ENCODE data around the gene KBTBD12.
"Not testable (repeated sequence)": the region's sequence is repeated elsewhere in the genome, so short reads cannot be mapped to it uniquely, and the experiment has no call there.

KBTBD12 gene

GRCh38 chr3:127899200-127899599, 15.8 kb upstream of the KBTBD12 start:
- Histone ChIP-seq H3K36me3 (replicated peaks) (no peaks in the 10 kb centered on the region), H3K4me3 (ENCODE audit: low read depth, low read length) (no peak overlapping the region), H3K27me3 (replicated peaks) (no peaks in the 10 kb centered on the region), H3K27ac (no peak overlapping the region)
- TF ChIP-seq, protein P1, sequence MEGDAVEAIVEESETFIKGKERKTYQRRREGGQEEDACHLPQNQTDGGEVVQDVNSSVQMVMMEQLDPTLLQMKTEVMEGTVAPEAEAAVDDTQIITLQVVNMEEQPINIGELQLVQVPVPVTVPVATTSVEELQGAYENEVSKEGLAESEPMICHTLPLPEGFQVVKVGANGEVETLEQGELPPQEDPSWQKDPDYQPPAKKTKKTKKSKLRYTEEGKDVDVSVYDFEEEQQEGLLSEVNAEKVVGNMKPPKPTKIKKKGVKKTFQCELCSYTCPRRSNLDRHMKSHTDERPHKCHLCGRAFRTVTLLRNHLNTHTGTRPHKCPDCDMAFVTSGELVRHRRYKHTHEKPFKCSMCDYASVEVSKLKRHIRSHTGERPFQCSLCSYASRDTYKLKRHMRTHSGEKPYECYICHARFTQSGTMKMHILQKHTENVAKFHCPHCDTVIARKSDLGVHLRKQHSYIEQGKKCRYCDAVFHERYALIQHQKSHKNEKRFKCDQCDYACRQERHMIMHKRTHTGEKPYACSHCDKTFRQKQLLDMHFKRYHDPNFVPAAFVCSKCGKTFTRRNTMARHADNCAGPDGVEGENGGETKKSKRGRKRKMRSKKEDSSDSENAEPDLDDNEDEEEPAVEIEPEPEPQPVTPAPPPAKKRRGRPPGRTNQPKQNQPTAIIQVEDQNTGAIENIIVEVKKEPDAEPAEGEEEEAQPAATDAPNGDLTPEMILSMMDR (IDR thresholded peaks at IDR 0.05; ENCODE audit: low read depth, low read length, missing control alignments): no peak
- DNase-seq: no peak
- in situ Hi-C loops (cut with HindIII; ENCODE audit: low pct_ligation_motif_present, low sequenced_read_pairs): no loop called here

DNA sequence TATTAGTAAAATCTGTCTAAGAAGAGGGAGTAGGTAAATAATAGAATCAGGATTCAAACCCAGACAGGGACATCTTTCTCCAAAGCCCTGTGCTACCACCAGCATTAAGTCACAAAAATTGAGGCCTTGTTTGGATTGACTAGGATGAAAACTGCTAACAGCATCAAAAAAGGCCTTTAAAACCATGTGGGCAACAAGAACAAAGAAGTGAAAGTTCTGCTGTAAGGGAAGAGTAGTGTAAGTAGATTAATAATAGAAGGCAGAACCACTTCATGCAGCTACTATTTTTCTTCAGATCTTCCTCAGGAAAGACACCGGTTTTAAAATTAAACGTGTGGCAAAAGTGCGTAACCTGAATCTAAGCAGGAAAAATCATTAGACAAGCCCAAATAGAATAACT, 15.3 kb upstream of the KBTBD12 start:
- DNase-seq: no peak
- H3K27me3 ChIP-seq (replicated peaks): no peaks in the 10 kb centered on the region
- H3K4me3 ChIP-seq (ENCODE audit: low read depth, low read length): no peak overlapping the region
- H3K36me3 ChIP-seq (replicated peaks): no peaks in the 10 kb centered on the region
- H3K27ac ChIP-seq: no peak overlapping the region
- in situ Hi-C loops (cut with HindIII; ENCODE audit: low pct_ligation_motif_present, low sequenced_read_pairs): no loop called here
- TF ChIP-seq, protein P1 (IDR thresholded peaks at IDR 0.05; ENCODE audit: low read depth, low read length, missing control alignments): no peak

DNA sequence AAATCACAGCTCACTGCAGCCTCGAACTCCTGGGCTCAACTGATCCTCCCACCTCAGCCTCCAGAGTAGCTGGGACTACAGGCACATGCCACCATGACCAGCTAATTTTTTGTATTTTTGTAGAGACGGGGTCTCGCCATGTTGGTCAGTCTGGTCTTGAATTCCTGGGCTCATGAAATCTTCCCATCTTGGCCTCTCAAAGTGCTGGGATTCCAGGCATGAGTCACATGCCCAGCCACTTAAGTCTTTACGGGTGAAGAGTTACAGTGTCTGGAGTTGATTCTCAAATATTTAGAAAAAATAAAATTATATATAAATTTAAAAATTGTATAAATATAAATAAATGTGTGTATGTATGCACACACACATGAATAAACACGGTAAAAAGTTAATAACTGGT, 14.5 kb upstream of the KBTBD12 start:
- no peak overlapping the region for H3K27ac ChIP-seq
- TF ChIP-seq, protein P1 (IDR thresholded peaks at IDR 0.05; ENCODE audit: low read depth, low read length, missing control alignments): no peak
- in situ Hi-C loops (cut with HindIII; ENCODE audit: low pct_ligation_motif_present, low sequenced_read_pairs): no loop called here
- H3K36me3 ChIP-seq (replicated peaks): no peaks in the 10 kb centered on the region
- H3K4me3 ChIP-seq (ENCODE audit: low read depth, low read length): no peak overlapping the region
- H3K27me3 ChIP-seq (replicated peaks): no peaks in the 10 kb centered on the region
- no peak for DNase-seq

DNA sequence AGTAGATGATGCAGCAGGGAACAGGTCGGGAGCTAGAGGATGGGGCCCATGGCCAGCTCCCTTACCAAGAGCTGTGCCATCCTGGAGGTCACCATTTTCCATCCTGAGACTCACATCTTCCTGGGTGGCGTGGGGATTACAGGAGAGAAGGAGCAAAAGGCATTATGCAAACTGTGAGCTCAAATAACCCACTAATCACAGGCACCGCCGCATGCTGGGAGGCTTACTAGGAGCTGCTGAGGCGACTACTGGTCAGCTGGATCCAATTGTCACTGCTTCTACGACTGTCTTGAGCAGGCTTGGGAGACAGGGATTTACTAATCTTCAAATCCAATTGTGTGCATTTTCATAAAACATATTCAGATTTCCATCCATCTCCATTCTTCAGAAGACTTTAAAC, 12.5 kb upstream of the KBTBD12 start:
- no peak for DNase-seq
- Histone ChIP-seq H3K36me3 (replicated peaks) (no peaks in the 10 kb centered on the region), H3K27me3 (replicated peaks) (no peaks in the 10 kb centered on the region), H3K27ac (no peak overlapping the region), H3K4me3 (ENCODE audit: low read depth, low read length) (no peak overlapping the region)
- TF ChIP-seq, protein P1 (IDR thresholded peaks at IDR 0.05; ENCODE audit: low read depth, low read length, missing control alignments): no peak
- in situ Hi-C loops (cut with HindIII; ENCODE audit: low pct_ligation_motif_present, low sequenced_read_pairs): no loop called here

DNA sequence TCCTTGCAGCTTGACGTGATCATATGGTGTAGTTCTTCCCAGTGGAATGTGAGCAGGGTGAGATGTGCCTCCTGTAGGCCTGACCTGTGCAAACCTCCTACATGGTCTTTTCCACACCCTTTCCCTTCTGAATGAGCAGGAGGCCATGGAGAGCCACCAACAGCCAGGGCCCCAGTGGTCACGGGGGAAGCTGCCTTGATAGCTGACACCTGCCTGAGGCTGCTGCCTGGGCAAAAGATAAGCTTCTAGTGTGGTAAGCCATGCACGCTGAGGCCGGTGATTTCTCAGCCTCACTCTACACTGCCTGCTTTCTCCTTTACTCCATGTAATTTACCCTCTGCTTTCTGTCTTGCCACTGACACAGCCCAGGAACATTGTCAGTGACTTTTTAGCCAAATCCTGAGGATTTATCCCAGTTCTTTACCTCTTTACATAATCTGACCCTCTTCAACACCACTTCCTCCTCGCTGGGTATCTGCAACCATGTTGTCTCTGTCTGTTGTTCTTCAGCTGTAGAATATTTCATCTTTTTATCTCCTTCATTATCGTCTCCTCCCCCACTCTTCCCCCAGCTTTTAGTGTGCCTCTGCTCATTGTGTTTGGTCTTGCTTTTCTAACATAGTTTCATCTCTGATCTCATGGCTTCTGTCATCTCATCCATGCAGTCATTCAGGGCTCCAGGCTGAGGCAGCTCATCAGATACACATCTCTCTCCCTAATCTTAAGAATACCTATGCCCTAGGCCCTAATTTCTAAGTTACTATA, 11.2 kb upstream of the KBTBD12 start:
- TF ChIP-seq, protein P1 (IDR thresholded peaks at IDR 0.05; ENCODE audit: low read depth, low read length, missing control alignments): no peak
- Histone ChIP-seq H3K36me3 (replicated peaks) (no peaks in the 10 kb centered on the region), H3K27ac (no peak overlapping the region), H3K4me3 (ENCODE audit: low read depth, low read length) (no peak overlapping the region), H3K27me3 (replicated peaks) (no peaks in the 10 kb centered on the region)
- DNase-seq: no peak
- in situ Hi-C loops (cut with HindIII; ENCODE audit: low pct_ligation_motif_present, low sequenced_read_pairs): no loop called here

DNA sequence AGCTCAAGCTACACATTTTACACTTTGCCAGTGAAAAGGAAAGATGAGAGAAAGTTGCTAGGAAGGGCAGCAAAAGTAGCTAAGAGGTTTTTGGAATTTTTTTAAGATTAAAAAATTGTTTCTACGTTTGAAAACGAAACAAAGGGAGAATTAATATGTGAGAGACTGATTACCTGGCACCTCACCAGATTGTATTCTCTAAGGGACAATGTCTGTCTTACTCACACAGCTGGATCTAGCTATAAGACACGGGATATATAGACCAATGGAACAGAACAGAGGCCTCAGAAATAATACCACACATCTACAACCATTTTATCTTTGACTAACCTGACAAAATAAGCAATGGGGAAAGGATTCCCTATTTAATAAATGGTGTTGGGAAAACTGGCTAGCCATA, 9.5 kb upstream of the KBTBD12 start:
- in situ Hi-C loops (cut with HindIII; ENCODE audit: low pct_ligation_motif_present, low sequenced_read_pairs): no loop called here
- H3K36me3 ChIP-seq (replicated peaks): no peaks in the 10 kb centered on the region
- TF ChIP-seq, protein P1 (IDR thresholded peaks at IDR 0.05; ENCODE audit: low read depth, low read length, missing control alignments): no peak
- DNase-seq: no peak
- H3K4me3 ChIP-seq (ENCODE audit: low read depth, low read length): no peak overlapping the region
- no peak overlapping the region for H3K27ac ChIP-seq
- H3K27me3 ChIP-seq (replicated peaks): no peaks in the 10 kb centered on the region

- H3K27me3 ChIP-seq (replicated peaks); H3K4me3 ChIP-seq (ENCODE audit: low read depth, low read length); H3K27ac ChIP-seq; in situ Hi-C loops (cut with HindIII; ENCODE audit: low pct_ligation_motif_present, low sequenced_read_pairs); H3K36me3 ChIP-seq (replicated peaks); DNase-seq: not testable (repeated sequence)
These were observed 8.4 kb upstream of the KBTBD12 start for GRCh38 chr3:127906653-127907052.
